Activated CD8-positive, alpha-beta memory T cell treated with anti-CD3 and anti-CD28 coated beads, Interleukin-2, amount 50 U/mL, for 1 hour (primary cell): Measurements from ENCODE around the gene NCF2.

Source experiments
- DNase-seq: peaks from one replicate; pipeline ENCODE4 v3.0.0-alpha.2; 2020; ENCODE audit errors: extremely low read depth

Gene NCF2

DNA sequence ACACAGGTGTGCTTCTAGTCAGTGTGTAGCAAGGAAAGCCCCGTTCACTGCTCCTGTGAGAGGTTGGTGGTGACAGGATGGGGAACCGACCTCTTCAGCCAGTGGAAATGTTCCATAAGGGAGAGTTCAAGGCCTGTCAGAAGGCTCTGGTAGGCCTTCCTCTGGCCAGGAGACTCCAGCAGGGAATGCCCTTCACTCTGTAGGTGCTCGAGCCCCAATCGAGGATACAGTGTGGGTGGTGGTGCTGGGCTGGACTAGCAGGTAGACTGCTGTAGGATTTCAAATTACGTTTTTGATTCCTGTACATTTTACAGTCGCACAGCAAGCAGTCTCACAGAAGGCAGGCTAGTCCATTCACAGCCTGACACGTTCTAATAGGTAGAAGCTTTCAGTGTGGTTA lies 37.8 kb downstream of the NCF2 start:
- no peak for DNase-seq

DNA sequence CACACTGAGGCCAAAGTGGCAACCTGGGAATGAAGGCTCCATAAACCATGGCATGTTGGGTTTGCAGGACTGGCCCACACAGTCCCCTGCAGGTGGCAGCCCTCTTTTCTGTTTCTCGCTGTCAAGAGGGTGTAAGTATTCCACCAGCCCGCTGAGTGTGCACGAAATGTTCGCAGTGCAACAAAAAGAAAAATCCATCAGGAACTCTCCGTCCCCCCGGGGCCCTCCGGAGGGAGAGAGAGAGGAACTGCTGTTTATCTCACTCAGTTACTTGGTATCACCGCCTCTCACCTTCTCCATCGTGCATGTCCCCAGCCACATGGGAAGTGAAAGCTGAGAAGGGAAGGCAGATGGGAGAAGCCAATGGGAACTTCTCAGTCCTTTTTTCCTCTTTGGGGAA lies 38.3 kb downstream of the NCF2 start:
- no peak for DNase-seq

DNA sequence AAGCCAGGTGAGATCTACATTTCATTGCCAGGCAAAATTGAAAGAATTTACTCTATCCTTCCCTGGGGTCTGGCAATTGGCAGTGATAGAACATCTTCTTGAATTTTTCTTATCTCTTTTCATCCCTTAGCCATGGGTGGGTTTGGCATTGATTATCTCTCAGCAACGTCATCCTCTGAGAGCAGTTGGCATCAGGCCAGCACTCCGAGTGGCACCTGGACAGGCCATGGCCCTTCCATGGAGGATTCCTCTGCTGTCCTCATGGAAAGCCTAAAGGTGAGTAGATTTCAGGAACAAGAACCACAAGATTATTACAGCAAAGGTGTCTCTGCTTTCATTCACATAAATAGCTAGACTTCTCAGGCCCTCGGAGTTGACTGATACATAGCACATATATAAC lies 39.3 kb downstream of the NCF2 start:
- no peak for DNase-seq

DNA sequence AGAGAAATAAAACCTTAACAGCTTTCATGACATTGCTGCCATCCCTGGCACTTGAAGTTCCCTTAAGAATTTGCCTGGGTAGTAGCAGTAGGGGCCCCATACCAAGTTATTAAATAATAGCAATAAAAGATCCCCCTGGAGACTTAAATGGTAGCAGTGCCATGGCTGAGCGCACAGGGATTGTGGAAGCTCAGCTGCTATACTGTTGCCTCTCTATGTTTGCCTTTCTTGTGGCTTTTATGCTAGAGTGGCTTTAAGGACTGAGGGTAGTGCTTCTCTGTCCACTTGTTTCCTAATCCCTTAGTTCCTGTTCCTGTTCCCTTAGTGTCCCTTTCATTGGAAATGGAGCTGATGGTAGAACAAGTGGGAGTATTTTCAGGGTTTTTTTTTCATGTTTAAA lies 42.1 kb downstream of the NCF2 start:
- DNase-seq, result no peak

DNA sequence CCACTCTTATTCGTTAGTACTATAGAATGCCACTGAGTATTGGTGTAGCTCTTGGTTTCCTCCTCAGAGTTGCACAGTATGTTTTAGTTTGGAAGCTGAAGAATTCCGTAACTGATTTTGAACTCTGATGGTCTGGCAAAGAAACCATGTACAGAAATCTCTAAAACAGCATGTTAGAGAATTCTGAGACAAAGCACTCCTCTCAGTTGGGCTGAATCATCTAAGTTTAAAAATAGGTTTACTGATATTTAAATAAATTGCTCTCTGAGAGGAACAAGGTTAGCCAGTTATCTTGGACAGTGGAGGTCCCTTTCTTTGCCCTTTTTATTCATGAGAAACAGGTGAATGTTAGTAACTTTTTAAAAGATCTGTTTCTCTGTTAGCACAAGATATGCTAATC lies 43.8 kb downstream of the NCF2 start:
- no peak for DNase-seq

DNA sequence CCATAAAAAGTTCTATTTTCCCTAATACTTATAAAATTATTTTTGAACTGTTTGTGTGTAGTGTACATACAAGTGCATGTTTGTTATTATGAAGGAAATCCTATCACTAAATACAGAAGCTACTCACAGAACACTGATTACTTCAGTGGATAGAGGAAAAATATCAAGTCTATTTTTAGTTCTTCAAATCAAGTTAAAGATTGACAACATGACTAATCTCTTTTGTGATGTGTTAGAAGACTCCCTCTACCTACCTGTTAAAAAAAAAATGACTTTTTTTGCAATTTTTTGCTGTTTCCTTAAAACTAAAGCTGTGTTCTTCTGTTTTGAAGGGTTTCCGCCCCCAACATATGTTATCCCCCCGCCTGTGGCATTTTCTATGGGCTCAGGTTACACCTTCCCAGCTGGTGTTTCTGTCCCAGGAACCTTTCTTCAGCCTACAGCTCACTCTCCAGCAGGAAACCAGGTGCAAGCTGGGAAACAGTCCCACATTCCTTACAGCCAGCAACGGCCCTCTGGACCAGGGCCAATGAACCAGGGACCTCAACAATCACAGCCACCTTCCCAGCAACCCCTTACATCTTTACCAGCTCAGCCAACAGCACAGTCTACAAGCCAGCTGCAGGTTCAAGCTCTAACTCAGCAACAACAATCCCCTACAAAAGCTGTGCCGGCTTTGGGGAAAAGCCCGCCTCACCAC lies 45.5 kb downstream of the NCF2 start:
- no peak for DNase-seq

DNA sequence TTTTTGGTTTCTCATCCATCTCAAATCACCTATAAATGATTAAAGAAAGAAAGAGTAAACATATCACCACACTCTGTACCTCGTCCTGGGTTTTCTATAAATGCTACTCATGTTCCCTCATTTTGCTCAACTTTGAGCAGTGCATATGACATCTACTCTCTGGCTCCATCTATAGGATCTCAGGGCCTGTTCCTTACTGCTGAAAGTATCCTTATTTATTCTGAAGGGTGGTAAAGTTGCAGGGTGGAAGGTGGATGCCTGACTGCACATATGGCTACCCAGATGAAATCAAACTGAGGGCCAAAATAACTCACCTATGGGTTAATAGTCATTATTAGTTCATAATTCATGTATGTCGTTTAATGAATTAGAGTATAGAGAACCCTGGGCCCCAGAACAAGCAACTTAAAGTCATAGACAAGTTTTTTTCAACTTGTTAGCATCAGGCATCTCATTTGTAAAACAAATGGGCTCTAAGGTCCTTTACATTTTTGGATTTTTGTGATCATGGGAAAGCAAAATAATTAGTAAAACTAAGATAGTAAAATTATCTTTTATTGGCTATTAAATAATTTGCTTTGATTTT lies 46.5 kb downstream of the NCF2 start:
- DNase-seq, result peak; percentile 2

DNA sequence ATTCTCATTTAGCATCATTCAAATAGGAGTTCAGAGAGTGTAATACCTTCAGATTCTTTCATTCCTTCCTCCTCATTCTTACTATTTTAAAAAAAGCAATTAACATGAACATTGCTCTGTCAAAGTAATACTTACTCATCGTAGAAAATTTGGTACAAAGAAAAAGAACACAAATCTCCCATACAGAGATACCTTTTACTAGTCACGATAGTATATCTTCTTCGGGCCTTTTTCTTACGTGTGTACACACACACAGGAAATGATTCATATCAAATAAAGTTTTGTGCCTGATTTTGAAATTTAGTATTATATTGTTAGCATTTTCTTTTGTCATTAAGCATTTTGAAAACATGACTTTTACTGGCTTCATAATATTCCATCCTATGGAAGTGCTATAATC lies 52.9 kb downstream of the NCF2 start:
- DNase-seq, result no peak

DNA sequence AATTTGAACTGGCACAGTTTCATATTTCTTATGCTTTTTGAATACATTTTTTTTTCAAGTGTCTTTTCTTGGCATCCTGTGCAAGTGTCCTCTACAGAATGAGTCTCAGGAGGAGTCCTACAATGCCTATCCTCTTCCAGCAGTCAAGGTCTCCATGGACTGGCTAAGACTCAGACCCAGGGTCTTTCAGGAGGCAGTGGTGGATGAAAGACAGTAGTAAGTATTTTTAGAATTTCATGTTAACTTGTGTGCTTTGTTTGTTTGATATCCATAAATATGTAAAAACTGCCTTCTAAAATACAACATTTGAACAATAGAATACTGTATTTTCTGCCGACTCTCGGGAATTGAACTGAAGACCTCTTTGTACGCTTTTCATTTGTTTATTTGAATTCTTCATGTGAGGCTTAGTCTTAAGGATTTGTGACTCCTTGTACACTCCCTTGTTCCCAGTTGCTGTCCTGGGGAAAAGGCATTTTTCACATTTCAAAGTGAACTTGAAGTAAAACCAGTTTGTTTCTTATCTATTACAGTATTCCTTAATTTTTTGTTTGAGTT lies 56.6 kb downstream of the NCF2 start:
- DNase-seq, result no peak

DNA sequence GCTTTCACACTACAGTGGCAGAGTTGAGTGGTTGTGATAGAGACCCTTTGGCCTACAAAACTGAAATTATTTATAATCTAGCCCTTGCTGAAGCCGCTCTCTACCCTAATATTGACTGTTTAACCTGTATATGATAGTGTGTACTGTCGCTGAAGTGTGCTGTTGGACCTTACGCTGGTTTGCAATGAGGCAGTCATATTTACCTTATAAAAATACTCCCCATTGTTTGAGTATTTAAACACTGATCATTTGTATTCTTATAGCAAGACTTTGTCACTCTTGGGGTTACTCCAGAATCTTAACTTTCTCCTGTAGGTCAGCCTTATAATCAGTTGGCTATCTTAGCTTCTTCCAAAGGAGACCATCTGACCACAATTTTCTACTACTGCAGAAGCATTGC lies 61.7 kb downstream of the NCF2 start:
- no peak for DNase-seq

DNA sequence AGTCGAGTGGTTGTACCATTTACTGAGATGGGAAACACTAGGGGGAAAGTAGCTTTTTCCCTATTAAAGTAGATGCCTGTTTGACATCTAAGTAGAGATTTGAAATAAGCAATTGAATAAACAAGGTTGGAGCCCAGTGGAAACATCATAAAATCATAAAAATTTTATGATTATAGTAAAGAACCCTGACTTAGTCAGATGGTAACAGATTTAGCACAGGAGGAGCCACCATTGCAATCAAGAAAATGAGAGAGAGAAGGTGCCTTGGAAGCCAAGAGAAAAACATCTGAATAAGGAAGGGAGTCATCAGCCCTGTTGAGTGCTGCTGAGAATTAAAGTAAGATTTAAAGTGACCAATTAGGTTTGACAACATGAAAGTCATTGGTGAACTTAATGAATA lies 68.2 kb downstream of the NCF2 start:
- DNase-seq, result no peak

DNA sequence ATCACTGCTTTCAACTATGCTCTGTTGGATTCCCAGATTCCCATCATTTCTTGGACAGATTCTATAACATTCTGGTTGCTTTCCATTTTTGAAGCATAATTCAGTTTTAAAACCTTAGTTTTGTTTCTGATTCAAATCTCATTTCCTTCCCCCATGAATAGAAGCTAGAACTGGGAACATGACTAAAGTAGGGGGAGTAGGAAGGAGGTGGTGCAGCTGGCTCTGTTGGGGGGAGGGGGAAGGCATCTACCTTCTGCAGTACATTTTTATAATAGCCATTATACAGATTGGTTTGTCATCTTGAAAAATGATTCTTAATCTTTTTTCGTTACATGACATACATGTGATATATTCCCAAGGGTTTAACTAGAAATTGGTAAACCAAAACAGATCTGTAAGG lies 69.9 kb downstream of the NCF2 start:
- no peak for DNase-seq

DNA sequence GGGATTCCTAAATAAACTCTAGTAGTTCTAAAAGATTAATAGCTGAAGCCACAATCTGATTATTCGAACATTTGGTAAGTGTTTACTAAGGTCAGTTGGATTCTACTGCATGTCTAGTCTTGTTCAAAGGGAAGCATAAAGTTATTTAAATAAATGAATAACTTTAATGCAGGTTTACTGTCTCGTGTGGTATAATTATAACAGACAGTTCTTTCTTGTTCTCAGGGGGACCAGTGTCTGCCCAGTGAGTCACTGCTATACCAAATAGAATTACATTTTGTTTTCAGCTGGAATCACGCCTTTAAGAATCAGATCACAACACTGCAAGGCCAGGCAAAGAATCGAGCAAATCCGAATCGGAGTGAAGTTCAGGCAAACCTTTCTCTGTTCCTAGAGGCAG lies 72.9 kb downstream of the NCF2 start:
- DNase-seq, result no peak

DNA sequence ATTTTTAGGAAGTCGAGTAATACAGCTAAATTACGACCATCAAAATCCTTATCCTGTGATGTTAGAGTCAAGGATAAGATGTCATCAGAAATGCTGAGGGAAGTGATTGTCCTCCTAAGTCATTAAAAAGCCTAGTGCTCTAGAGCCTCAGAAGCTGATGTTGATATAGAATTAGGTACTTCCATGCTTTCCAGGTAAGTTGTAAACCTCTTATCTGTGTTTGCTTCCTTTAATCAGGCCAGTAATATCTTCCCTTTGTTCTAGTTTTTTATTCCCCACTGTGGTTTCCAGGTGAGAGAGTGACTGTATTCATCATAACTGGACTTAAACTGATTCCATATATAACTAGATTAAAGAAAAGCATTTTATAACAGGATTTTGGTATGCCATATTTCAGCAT lies 73.5 kb downstream of the NCF2 start:
- no peak for DNase-seq

DNA sequence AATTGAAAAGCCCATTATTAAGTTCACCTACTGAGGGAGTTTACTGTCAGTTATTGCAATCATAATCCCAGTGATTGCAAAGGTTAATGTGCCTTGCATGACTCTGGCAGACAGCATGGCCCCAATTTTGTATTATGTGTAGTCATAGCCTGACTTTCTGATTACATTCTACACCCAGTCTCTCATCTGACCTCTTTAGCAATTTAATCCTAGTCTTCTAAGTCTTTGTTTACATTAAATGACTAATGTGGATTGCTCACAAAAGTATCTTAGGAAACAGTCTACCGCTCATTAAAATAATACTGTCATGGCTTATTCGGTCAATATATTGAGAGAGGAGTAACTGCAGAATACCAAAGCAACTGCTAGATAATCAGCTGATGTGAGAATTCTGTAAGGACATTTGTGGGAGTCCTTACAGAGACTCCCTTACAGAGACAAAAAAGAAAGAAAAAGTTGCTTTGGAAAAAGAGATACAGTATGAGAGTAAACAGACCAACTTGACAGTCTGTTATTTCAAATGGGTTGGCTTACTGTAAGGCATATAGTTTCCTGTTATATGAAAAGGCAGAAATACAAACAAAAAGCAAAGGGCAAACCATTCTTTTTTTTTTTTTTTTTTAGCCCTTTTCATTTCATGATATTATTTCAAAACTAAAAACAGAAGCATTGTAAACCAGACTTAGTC lies 75.1 kb downstream of the NCF2 start:
- no peak for DNase-seq

DNA sequence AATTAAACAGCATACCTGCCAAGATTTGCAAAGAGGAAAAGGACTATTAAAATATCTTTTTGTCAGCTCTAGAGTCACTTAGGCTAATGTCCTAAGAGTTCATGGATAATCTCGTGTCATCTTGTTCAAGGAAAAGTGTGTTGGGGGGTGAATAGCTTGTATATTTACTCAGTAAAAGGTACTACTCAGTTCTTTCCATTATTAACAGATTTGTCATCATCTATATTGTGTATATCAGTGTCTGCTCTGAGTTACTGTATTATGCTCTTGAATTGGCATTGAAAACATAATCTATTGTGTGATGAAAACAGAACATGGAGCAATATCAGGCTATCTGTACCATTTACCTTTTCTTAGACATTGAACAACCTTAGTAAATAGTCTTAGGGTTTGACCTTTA lies 76.0 kb downstream of the NCF2 start:
- DNase-seq, result no peak

DNA sequence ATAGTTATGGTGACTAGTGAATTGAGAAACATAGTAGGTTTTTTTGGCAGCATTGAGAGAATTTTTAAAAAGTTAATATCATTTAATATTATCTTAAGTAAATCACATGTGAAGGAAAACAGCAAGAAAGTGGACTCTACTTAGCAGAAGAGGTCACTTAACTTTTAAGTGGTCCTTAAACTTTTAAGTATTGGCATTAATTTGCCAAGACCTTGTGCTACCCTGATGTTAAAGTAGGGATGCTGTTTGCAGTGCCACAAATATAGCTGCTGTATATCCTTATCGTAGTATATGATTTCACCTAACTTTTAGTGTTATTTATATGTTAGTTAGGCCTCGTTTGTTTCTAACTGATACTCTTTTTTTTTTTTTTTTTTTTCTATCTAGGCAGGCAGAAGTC lies 77.8 kb downstream of the NCF2 start:
- no peak for DNase-seq

DNA sequence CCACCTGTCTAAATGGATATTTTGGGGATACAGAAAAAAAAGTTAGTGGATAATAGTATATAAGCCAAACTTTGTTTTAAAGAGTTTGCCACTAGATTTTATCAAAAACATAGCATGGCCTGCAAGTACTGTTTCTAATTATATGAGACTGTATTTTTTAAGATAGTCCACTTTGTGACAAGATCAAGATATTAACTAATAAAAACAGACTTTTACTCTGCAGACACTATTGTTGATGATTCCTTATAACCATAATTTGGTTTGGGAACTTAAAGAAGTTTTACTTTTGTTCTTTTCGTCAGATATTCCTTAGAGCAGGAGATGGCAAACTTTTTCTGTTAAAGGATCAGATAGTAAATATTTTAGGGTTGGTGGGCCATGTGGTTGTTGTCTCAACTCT lies 81.6 kb downstream of the NCF2 start:
- no peak for DNase-seq

DNA sequence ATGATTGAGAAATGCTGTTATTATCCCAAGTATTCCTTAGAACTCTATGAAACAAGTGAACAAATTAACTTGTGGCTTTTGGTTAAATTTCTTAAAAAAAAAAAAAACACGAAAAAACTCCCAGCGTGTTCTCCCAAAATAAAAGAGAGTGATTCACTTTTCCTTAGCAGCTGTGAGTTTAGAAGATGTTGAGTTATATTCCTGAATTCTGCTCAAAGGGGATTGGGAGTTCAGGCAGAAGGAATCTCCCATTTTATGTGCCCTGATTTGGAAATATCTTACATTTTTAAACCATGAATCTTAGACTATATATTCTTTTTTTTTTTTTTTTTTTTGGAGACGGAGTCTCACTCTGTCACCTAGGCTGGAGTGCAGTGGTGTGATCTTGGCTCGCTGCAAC lies 83.7 kb downstream of the NCF2 start:
- DNase-seq, result no peak
